ENCODE data around the gene COL16A1. TPM values are rescaled to one million over a fixed set of nuclear protein-coding genes. Genes with fewer than 3 reads are reported as not detected.
A peak's percentile ranks its signal among the peaks of the same experiment; 100 is the strongest.

COL16A1 gene
- total and polyA plus RNA-seq, 7 experiments from 2014 or later, result 0.31 to 0.37 TPM; not detected in 5

DNA sequence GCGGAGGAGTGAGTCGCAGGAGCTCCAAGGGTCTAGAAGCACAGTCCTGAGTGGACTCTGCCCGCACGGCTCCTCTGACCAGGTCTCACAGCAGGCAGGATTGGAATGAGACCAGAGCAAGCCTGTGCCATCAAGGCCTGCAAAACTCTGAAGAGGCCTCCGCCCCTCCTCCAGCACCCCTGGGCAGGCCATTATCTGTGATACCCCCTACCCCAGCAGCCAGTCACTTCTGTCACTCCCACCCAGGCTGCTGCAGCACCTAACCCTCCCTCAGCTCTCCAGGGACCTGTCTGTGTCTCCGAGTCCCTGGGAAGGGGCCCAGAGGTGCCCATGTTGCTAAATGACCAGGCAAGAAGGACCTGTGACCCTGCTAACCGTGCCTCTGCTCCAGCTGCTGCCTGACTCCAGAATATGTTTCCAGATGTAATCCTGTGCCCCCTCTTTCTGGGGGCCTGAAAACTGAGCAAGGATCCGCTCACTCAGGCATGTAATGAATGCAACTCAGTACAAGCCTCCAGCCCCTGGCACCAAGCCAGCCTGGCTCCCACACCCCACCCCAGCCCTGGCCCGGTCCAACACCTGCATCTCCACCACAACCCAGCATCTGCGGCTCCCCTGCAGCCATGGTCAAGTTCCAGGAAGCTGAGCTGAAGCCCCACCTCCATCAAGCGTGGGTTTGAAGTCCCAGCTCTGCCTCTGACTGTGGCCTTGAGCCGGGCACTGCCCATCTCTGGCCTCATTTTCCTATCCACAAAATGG is 22.1 kb upstream of the COL16A1 start:
- Histone ChIP-seq H3K4me1 (ENCODE audit: control insufficient read depth in 2 of 2, insufficient read depth in 2 of 2, low read length in 2 of 2) (no peaks in the 10 kb centered on the region), H3K4me3 (ENCODE audit: low read length) (no peak overlapping the region), H3K27me3 (ENCODE audit: control insufficient read depth in 2 of 2, insufficient read depth in 2 of 2, low read length in 2 of 2) (no peaks in the 10 kb centered on the region), H3K36me3 (ENCODE audit: control insufficient read depth in 2 of 3, insufficient read depth in 3 of 3, low read length in 3 of 3) (no peaks in the 10 kb centered on the region), H3K27ac (ENCODE audit: low read depth, low read length) (no peak overlapping the region), H3K9me3 (ENCODE audit: control insufficient read depth in 2 of 3, low read length in 3 of 3) (no peaks in the 10 kb centered on the region)
- no peaks in the 10 kb centered on the region for H3K36me3 Mint-ChIP-seq
- H3K27ac Mint-ChIP-seq, result no peak overlapping the region
- intact Hi-C loops (cut with micrococcal nuclease), result no loop called here
- CTCF ChIA-PET, result interaction anchor here (0.8 kb wide), 1 partner anchor 9 kb away, joined by 3 read pairs; no protein-coding TSS in a partner anchor
- ATAC-seq (no peak), DNase-seq (no peak)
- POLR2A ChIA-PET, result interaction anchor here (0.5 kb wide), 1 partner anchor 255 kb away, joined by 3 read pairs; no protein-coding TSS in a partner anchor
- H3K9me3 Mint-ChIP-seq, result peaks cover 0 to 6% (median 0%) of the 10 kb centered on the region in 11 donors
- H3K27me3 Mint-ChIP-seq, result peaks cover 0 to 16% (median 10%) of the 10 kb centered on the region in 5 donors
- no peak overlapping the region for H3K4me3 Mint-ChIP-seq
- no peaks in the 10 kb centered on the region for H3K4me1 Mint-ChIP-seq

DNA sequence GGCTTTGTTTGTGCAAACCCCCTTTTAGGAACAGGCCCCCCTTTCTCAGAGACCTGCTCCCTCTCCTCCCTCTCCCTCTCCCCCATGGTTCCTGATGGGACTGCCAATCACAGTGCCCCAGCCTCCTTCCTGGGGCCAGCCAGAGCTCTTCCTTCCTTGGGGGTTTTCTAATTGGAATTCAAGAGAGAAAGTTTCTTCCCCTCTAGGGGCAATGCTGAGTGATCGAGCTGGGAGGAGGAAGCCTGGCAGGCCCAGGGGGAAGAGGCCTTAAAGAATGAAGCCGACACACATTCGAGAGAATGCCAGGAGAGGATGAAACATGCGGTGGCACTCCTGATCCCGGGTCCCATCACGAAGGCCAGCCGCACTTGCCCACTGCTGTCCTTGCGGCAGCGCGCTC is 21.3 kb upstream of the COL16A1 start:
- no peak for DNase-seq
- Mint-ChIP-seq H3K27ac (no peak overlapping the region), H3K27me3 (peaks cover 5 to 19% (median 10%) of the 10 kb centered on the region in 5 donors), H3K9me3 (peaks cover 0 to 6% (median 0%) of the 10 kb centered on the region in 11 donors), H3K4me1 (no peaks in the 10 kb centered on the region), H3K36me3 (no peaks in the 10 kb centered on the region), H3K4me3 (no peak overlapping the region)
- Histone ChIP-seq H3K36me3 (ENCODE audit: control insufficient read depth in 2 of 3, insufficient read depth in 3 of 3, low read length in 3 of 3) (no peaks in the 10 kb centered on the region), H3K4me1 (ENCODE audit: control insufficient read depth in 2 of 2, insufficient read depth in 2 of 2, low read length in 2 of 2) (no peaks in the 10 kb centered on the region), H3K27ac (ENCODE audit: low read depth, low read length) (no peak overlapping the region), H3K4me3 (ENCODE audit: low read length) (no peak overlapping the region), H3K27me3 (ENCODE audit: control insufficient read depth in 2 of 2, insufficient read depth in 2 of 2, low read length in 2 of 2) (no peaks in the 10 kb centered on the region), H3K9me3 (ENCODE audit: control insufficient read depth in 2 of 3, low read length in 3 of 3) (no peaks in the 10 kb centered on the region)
- ChIA-PET POLR2A (no interaction called here), CTCF (interaction anchor here (1.0 kb wide), 1 partner anchor 9 kb away, joined by 3 read pairs; no protein-coding TSS in a partner anchor)
- intact Hi-C loops (cut with micrococcal nuclease), result no loop called here
- ATAC-seq, result no peak

DNA sequence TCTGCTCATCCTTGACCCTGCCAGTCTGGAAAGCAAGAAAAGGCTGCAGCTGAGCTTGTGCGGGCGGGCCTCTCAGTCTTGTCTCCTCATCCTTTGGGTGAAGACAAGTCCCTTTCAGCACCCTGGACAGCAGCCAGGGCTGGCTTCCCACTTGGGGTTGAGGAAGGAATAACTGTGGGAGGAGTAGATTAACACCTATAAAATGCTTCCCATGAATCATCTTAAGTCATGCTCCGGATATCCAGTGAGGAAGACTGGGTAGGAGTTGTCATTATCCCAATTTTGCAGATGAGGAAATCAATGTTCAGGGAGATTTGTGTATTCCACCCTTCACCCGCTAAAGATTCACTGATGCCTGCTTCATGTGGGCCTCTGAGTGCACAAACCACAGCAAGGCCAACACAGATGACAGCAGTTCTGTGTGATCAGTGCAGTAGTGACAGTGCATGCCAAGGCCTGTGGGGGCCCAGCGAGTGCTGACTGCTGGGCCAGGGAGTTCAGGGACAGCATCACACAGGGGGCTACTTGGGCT is 20.1 kb upstream of the COL16A1 start:
- Histone ChIP-seq H3K4me1 (ENCODE audit: control insufficient read depth in 2 of 2, insufficient read depth in 2 of 2, low read length in 2 of 2) (no peaks in the 10 kb centered on the region), H3K27me3 (ENCODE audit: control insufficient read depth in 2 of 2, insufficient read depth in 2 of 2, low read length in 2 of 2) (no peaks in the 10 kb centered on the region), H3K36me3 (ENCODE audit: control insufficient read depth in 2 of 3, insufficient read depth in 3 of 3, low read length in 3 of 3) (no peaks in the 10 kb centered on the region), H3K4me3 (ENCODE audit: low read length) (no peak overlapping the region), H3K27ac (ENCODE audit: low read depth, low read length) (no peak overlapping the region), H3K9me3 (ENCODE audit: control insufficient read depth in 2 of 3, low read length in 3 of 3) (no peaks in the 10 kb centered on the region)
- ChIA-PET POLR2A (no interaction called here), CTCF (no interaction called here)
- DNase-seq, result peak in 4 of 9 donors; percentile 12 to 69 (median 40)
- intact Hi-C loops (cut with micrococcal nuclease), result no loop called here
- peaks cover 8 to 20% (median 13%) of the 10 kb centered on the region in 5 donors for H3K27me3 Mint-ChIP-seq
- H3K27ac Mint-ChIP-seq, result no peak overlapping the region
- peaks cover 0 to 2% (median 0%) of the 10 kb centered on the region in 5 donors for H3K36me3 Mint-ChIP-seq
- H3K4me3 Mint-ChIP-seq, result no peak overlapping the region
- no peak for ATAC-seq
- H3K9me3 Mint-ChIP-seq, result peaks cover 0 to 6% (median 0%) of the 10 kb centered on the region in 11 donors
- H3K4me1 Mint-ChIP-seq, result no peaks in the 10 kb centered on the region

DNA sequence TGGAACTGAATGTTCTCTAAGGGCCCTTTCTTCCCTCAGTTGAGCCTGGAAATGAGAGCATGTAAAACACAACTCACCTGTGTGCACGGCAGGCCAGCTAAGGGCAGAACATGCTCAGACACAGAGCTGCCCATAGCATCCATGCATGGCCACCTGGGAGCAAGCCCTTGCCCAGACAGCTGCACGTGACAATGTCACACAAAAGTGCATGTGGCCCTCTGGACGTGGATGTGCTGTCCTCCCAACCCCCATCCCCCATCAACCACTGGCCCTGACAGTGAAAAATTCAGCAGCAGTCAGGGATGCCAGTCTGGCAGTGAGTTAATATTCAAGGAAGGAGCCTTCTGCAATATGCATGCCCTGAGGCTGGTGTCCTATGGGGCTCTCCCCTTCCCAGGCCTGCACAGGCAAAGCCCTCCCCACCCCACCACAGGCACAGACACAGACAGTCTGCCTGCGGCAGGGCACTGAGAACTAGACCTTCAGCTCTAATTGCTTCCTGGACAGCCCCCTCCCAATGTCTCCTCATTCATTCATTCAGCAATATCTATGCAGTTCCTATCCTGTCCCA is 14.6 kb upstream of the COL16A1 start:
- H3K36me3 Mint-ChIP-seq, result peaks cover 0 to 4% (median 0%) of the 10 kb centered on the region in 5 donors
- peaks cover 2 to 10% of the 10 kb centered on the region in 2 donors for H3K27me3 ChIP-seq (ENCODE audit: control insufficient read depth in 2 of 2, insufficient read depth in 2 of 2, low read length in 2 of 2)
- H3K27me3 Mint-ChIP-seq, result peaks cover 50 to 62% (median 56%) of the 10 kb centered on the region in 5 donors
- H3K4me3 Mint-ChIP-seq, result no peak overlapping the region
- DNase-seq (no peak), ATAC-seq (no peak)
- H3K4me1 ChIP-seq (ENCODE audit: control insufficient read depth in 2 of 2, insufficient read depth in 2 of 2, low read length in 2 of 2), result peaks cover 3 to 16% of the 10 kb centered on the region in 2 donors
- H3K27ac Mint-ChIP-seq, result no peak overlapping the region
- H3K4me1 Mint-ChIP-seq, result peaks cover 6 to 19% (median 16%) of the 10 kb centered on the region in 7 donors
- peaks cover 0 to 6% (median 0%) of the 10 kb centered on the region in 11 donors for H3K9me3 Mint-ChIP-seq
- H3K27ac ChIP-seq (ENCODE audit: low read depth, low read length), result no peak overlapping the region
- no peaks in the 10 kb centered on the region for H3K36me3 ChIP-seq (ENCODE audit: control insufficient read depth in 2 of 3, insufficient read depth in 3 of 3, low read length in 3 of 3)
- ChIA-PET POLR2A (no interaction called here), CTCF (interaction anchor here (0.6 kb wide), 2 partner anchors 327 to 734 kb away, joined by 3 to 4 read pairs; no protein-coding TSS in a partner anchor)
- intact Hi-C loops (cut with micrococcal nuclease), result no loop called here
- H3K4me3 ChIP-seq (ENCODE audit: low read length), result no peak overlapping the region
- H3K9me3 ChIP-seq (ENCODE audit: control insufficient read depth in 2 of 3, low read length in 3 of 3), result no peaks in the 10 kb centered on the region

DNA sequence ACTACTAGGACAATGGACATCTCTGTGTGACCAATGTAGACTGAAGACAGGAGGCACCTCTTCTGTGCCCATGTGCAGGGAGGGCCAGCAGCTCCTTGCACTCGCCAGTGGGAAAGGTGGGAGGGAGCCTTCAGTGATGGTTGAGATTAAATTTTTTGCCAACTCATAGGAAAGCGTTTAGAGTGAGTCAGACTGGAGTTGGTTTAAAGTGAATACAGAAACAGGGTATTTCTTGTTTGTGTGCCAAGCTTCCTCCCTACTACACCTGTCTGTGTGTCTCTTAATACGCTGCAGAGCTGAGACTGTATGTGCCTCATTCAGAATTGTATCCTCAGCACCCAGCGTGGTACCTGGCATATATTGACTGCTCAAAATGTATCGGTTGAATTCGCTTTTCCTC is 13.5 kb upstream of the COL16A1 start:
- H3K27me3 Mint-ChIP-seq, result peaks cover 57 to 69% (median 63%) of the 10 kb centered on the region in 5 donors
- no peaks in the 10 kb centered on the region for H3K9me3 ChIP-seq (ENCODE audit: control insufficient read depth in 2 of 3, low read length in 3 of 3)
- H3K27ac Mint-ChIP-seq, result no peak overlapping the region
- H3K36me3 ChIP-seq (ENCODE audit: control insufficient read depth in 2 of 3, insufficient read depth in 3 of 3, low read length in 3 of 3), result no peaks in the 10 kb centered on the region
- H3K4me3 Mint-ChIP-seq, result no peak overlapping the region
- no peak overlapping the region for H3K27ac ChIP-seq (ENCODE audit: low read depth, low read length)
- peaks cover 0 to 4% (median 0%) of the 10 kb centered on the region in 5 donors for H3K36me3 Mint-ChIP-seq
- peaks cover 6 to 19% (median 16%) of the 10 kb centered on the region in 7 donors for H3K4me1 Mint-ChIP-seq
- H3K9me3 Mint-ChIP-seq, result peaks cover 0 to 3% (median 0%) of the 10 kb centered on the region in 11 donors
- H3K27me3 ChIP-seq (ENCODE audit: control insufficient read depth in 2 of 2, insufficient read depth in 2 of 2, low read length in 2 of 2), result peaks cover 2 to 10% of the 10 kb centered on the region in 2 donors
- ATAC-seq (no peak), DNase-seq (no peak)
- intact Hi-C loops (cut with micrococcal nuclease), result no loop called here
- ChIA-PET POLR2A (no interaction called here), CTCF (interaction anchor here (0.6 to 1.1 kb wide), 3 partner anchors 9 to 153 kb away, joined by 3 read pairs; no protein-coding TSS in a partner anchor)
- H3K4me1 ChIP-seq (ENCODE audit: control insufficient read depth in 2 of 2, insufficient read depth in 2 of 2, low read length in 2 of 2), result peaks cover 3 to 16% of the 10 kb centered on the region in 2 donors
- H3K4me3 ChIP-seq (ENCODE audit: low read length), result no peak overlapping the region

DNA sequence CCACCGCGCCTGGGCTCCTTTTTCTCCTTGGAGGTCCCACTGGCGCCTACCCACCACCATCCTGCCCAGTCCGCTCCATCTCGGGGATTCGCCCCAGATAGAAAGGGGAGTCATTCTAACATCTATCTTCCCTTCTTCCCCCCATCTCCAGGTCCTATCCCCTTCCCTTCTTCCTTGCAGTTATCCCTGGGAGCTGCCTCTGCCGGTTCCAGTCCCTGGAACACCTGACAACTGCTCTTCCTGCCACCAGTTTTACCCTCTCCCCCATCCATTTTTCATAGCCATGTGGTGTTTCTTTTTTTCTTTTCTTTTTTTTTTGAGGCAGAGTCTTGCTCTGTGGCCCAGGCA is 12.0 kb upstream of the COL16A1 start:
- ATAC-seq (no peak), DNase-seq (no peak)
- Mint-ChIP-seq H3K27me3 (peaks cover 59 to 69% (median 65%) of the 10 kb centered on the region in 5 donors), H3K36me3 (peaks cover 0 to 4% (median 0%) of the 10 kb centered on the region in 5 donors), H3K27ac (no peak overlapping the region), H3K4me3 (peak overlapping the region in 8 of 10 donors; percentile 10 to 83 (median 70)), H3K9me3 (peaks cover 0 to 1% (median 0%) of the 10 kb centered on the region in 11 donors), H3K4me1 (peaks cover 6 to 19% (median 16%) of the 10 kb centered on the region in 7 donors)
- peaks cover 3 to 16% of the 10 kb centered on the region in 2 donors for H3K4me1 ChIP-seq (ENCODE audit: control insufficient read depth in 2 of 2, insufficient read depth in 2 of 2, low read length in 2 of 2)
- no peaks in the 10 kb centered on the region for H3K9me3 ChIP-seq (ENCODE audit: control insufficient read depth in 2 of 3, low read length in 3 of 3)
- H3K27ac ChIP-seq (ENCODE audit: low read depth, low read length), result no peak overlapping the region
- H3K4me3 ChIP-seq (ENCODE audit: low read length), result no peak overlapping the region
- H3K27me3 ChIP-seq (ENCODE audit: control insufficient read depth in 2 of 2, insufficient read depth in 2 of 2, low read length in 2 of 2), result peaks cover 2 to 10% of the 10 kb centered on the region in 2 donors
- intact Hi-C loops (cut with micrococcal nuclease), result no loop called here
- CTCF ChIA-PET, result interaction anchor here (0.5 to 0.8 kb wide), 2 partner anchors 9 to 148 kb away, joined by 3 read pairs; no protein-coding TSS in a partner anchor
- H3K36me3 ChIP-seq (ENCODE audit: control insufficient read depth in 2 of 3, insufficient read depth in 3 of 3, low read length in 3 of 3), result no peaks in the 10 kb centered on the region
- POLR2A ChIA-PET, result interaction anchor here (0.7 to 0.9 kb wide), 2 partner anchors 14 to 243 kb away, joined by 3 read pairs; no protein-coding TSS in a partner anchor

Measured in naive thymus-derived CD4-positive, alpha-beta T cell (primary cell).